Transverse colon (tissue), 4 donors: ENCODE measurements around the gene LIN7C.

Experiments
- EP300 ChIP-seq: sonication (generic); formaldehyde crosslinking; IDR thresholded peaks from one replicate; pipeline ENCODE4 v1.6.1; 2017; ENCODE audit warnings: antibody characterized with exemption, low read depth
- POLR2A ChIP-seq: fragments of 450-650 bp; IDR thresholded peaks from one replicate; pipeline ENCODE4 v1.6.1; 2016; ENCODE audit warnings: antibody characterized with exemption, mild to moderate bottlenecking, moderate library complexity
- POLR2AphosphoS5 ChIP-seq, 3 donors: sonication (generic); formaldehyde crosslinking; IDR thresholded peaks; one replicate each; pipeline ENCODE4 v1.6.1; 2016; ENCODE audit warnings: antibody characterized with exemption in 3 of 3
- TF ChIP-seq, protein P1 (sequence below), 5 experiments: fragments of 200-600 bp in 3 of 5; fragments of 450-650 bp in 2 of 5; sonication (generic) in 3 of 5; IDR thresholded peaks; 1 replicate in 2 of 5; 2 replicates in 3 of 5; pipeline ENCODE4 v1.5.1; 2016 to 2017; ENCODE audit warnings: antibody characterized with exemption in 5 of 5, inconsistent platforms in 3 of 5, mild to moderate bottlenecking in 2 of 5, moderate library complexity in 1 of 5

DNA sequence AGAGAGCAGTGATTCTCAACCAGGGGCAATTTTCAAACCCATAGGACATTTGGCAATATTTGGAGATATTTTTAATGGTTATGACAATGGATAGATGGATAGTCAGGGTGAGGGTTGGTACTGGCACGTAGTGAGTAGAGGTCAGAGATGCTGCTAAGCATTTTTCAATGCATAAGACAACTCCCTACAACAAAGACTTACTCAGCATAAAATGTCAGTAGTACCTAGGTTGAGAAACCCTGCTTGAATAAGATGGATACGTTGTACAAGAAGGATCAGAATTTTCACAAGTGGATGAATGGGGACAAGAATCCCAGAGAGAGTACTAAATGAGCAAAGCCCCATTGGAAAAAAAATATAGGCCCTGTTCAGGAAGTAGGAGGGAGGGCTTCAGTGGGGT, 11.9 kb upstream of the LIN7C start:
- TF ChIP-seq, protein P1, sequence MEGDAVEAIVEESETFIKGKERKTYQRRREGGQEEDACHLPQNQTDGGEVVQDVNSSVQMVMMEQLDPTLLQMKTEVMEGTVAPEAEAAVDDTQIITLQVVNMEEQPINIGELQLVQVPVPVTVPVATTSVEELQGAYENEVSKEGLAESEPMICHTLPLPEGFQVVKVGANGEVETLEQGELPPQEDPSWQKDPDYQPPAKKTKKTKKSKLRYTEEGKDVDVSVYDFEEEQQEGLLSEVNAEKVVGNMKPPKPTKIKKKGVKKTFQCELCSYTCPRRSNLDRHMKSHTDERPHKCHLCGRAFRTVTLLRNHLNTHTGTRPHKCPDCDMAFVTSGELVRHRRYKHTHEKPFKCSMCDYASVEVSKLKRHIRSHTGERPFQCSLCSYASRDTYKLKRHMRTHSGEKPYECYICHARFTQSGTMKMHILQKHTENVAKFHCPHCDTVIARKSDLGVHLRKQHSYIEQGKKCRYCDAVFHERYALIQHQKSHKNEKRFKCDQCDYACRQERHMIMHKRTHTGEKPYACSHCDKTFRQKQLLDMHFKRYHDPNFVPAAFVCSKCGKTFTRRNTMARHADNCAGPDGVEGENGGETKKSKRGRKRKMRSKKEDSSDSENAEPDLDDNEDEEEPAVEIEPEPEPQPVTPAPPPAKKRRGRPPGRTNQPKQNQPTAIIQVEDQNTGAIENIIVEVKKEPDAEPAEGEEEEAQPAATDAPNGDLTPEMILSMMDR (IDR thresholded peaks at IDR 0.05) = no peak
- TF ChIP-seq POLR2AphosphoS5 (IDR thresholded peaks at IDR 0.05) (no peak), EP300 (no peak), POLR2A (no peak)
